HepG2 (cell line): ENCODE results near the gene RNGTT. TPM values are rescaled to one million over a fixed set of nuclear protein-coding genes. Genes with fewer than 3 reads are reported as not detected.

ENCODE experiments used
- CEBPG ChIP-seq: IDR thresholded peaks from 2 replicates; pipeline ENCODE4 v1.6.1; 2016
- EHMT2 ChIP-seq: fragments of 200-600 bp; sonication (generic); IDR thresholded peaks from 2 replicates; pipeline ENCODE4 v1.7.0; 2017; ENCODE audit warnings: antibody characterized with exemption, low read depth, low read length, borderline replicate concordance
- HDAC1 ChIP-seq: sonication (generic); formaldehyde crosslinking; IDR thresholded peaks from 2 replicates; pipeline ENCODE4 v1.5.1; 2020; ENCODE audit warnings: mild to moderate bottlenecking, missing genetic modification reagents
- HDAC2 ChIP-seq: sonication (generic); formaldehyde crosslinking; IDR thresholded peaks from 2 replicates; pipeline ENCODE4 v1.4.0; 2020; ENCODE audit warnings: missing genetic modification reagents
- HNF4G ChIP-seq, 2 experiments: sonication (generic) in 1 of 2; formaldehyde crosslinking in 1 of 2; IDR thresholded peaks; 2 replicates each; pipeline versions ENCODE4 v1.4.0 to v1.6.1; 2011 to 2020; ENCODE audit warnings: borderline replicate concordance in 2 of 2, low read depth in 2 of 2, mild to moderate bottlenecking in 2 of 2, low read length in 1 of 2, missing genetic modification reagents in 1 of 2, moderate library complexity in 1 of 2
- POGZ ChIP-seq: sonication (generic); formaldehyde crosslinking; IDR thresholded peaks from 2 replicates; pipeline ENCODE4 v1.4.0; 2020; ENCODE audit warnings: mild to moderate bottlenecking, missing genetic modification reagents
- SALL1 ChIP-seq: sonication (generic); formaldehyde crosslinking; IDR thresholded peaks from 2 replicates; pipeline ENCODE4 v1.8.0; 2022; ENCODE audit warnings: mild to moderate bottlenecking, missing genetic modification reagents
- SOX6 ChIP-seq, 2 experiments: fragments of 450-650 bp in 1 of 2; sonication (generic) in 1 of 2; formaldehyde crosslinking in 1 of 2; IDR thresholded peaks; 2 replicates each; pipeline versions ENCODE4 v1.4.0 to v1.6.1; 2017 to 2020; ENCODE audit warnings: antibody characterized with exemption in 1 of 2, mild to moderate bottlenecking in 1 of 2, missing genetic modification reagents in 1 of 2
- ZMYM4 ChIP-seq: sonication (generic); formaldehyde crosslinking; IDR thresholded peaks from 2 replicates; pipeline ENCODE4 v1.8.1; 2023; ENCODE audit warnings: mild to moderate bottlenecking, missing genetic modification reagents
- ZNF224 ChIP-seq: sonication (generic); formaldehyde crosslinking; IDR thresholded peaks from 2 replicates; pipeline ENCODE4 v1.5.0; 2020; ENCODE audit warnings: mild to moderate bottlenecking, missing genetic modification reagents
- ZNF644 ChIP-seq: IDR thresholded peaks from 2 replicates; pipeline ENCODE4 v1.6.1; 2016; ENCODE audit warnings: low read depth
- polyA plus RNA-seq, 8 experiments: library from polyadenylated mRNA; depleted of rRNA in 3 of 8; stranded (reverse) in 7 of 8; unstranded in 1 of 8; fragments of >200 nt; fragmentation: Illumina TruSeq in 4 of 8; extraction: Trizol in 4 of 8; gene quantifications; 2 replicates each; pipeline versions ENCODE4 v1.2.1 to v1.2.3, GENCODE V29; 2011 to 2016; ENCODE audit warnings: low read depth in 4 of 8, missing spikeins in 1 of 8, mixed read lengths in 1 of 8; ENCODE audit not compliant: insufficient read depth in 1 of 8
- total RNA-seq, 5 experiments: library from RNA; depleted of rRNA; stranded (reverse); fragments of >200 nt; fragmentation: Illumina TruSeq; extraction: Trizol; gene quantifications; 2 replicates each; pipeline ENCODE4 v1.2.3, GENCODE V29; 2016; ENCODE audit warnings: low read depth in 1 of 5
- TF ChIP-seq, protein P1 (sequence below): sonication (generic); formaldehyde crosslinking; IDR thresholded peaks from 2 replicates; pipeline ENCODE4 v1.5.0; 2020; ENCODE audit warnings: missing genetic modification reagents
- TF ChIP-seq, protein P2 (sequence below): IDR thresholded peaks from 2 replicates; pipeline ENCODE4 v1.6.1; 2016; ENCODE audit warnings: mild to moderate bottlenecking

The RNGTT gene
- total and polyA plus RNA-seq, 2 of the 13 experiments (the other 11 are each of a cell fraction or from before 2014, with no cell fraction given): 6.0 to 22.6 TPM

DNA sequence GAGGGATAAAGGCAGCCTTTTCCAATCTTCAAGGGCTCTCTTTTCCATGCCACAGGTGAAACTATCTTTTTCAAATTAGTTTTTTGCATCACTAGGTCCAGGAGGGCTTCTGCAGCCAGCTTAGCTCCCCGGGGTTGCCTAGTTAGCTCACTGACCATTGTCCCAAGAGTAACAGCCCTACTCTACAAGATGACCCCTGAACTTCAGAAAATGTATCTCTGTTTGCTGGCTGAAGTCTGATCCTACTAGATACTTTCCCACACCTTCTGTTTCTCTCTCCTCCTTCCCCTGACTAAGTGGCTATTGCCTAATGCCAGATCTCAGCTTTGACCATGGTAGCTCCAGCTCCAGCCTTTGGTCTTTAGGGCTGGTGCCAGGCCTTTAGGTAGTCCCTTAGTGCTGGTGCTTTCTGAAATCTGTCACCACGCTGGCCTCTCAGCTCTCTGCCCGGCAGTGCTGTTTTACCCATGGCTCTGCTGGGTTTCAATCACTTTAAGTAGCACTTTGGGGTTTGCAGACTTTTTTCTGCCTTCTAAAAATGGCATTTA is 255.1 kb downstream of the RNGTT start (continued):
- TF ChIP-seq, protein P1, sequence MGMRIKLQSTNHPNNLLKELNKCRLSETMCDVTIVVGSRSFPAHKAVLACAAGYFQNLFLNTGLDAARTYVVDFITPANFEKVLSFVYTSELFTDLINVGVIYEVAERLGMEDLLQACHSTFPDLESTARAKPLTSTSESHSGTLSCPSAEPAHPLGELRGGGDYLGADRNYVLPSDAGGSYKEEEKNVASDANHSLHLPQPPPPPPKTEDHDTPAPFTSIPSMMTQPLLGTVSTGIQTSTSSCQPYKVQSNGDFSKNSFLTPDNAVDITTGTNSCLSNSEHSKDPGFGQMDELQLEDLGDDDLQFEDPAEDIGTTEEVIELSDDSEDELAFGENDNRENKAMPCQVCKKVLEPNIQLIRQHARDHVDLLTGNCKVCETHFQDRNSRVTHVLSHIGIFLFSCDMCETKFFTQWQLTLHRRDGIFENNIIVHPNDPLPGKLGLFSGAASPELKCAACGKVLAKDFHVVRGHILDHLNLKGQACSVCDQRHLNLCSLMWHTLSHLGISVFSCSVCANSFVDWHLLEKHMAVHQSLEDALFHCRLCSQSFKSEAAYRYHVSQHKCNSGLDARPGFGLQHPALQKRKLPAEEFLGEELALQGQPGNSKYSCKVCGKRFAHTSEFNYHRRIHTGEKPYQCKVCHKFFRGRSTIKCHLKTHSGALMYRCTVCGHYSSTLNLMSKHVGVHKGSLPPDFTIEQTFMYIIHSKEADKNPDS (CRISPR knock-in tag): no peak
- TF ChIP-seq SALL1 (CRISPR knock-in tag) (peak; percentile 63), CEBPG (CRISPR knock-in tag) (peak; percentile 71), HDAC1 (CRISPR knock-in tag) (peak; percentile 40; the same call in 1 of the 2 replicates), SOX6 (IDR thresholded peaks at IDR 0.05) (no peak), SOX6 (CRISPR knock-in tag; IDR thresholded peaks at IDR 0.05) (0 out of 2 replicates have a peak, but pooled peaks have one; percentile 19), POGZ (CRISPR knock-in tag) (peak; percentile 27; the same call in 1 of the 2 replicates), HDAC2 (CRISPR knock-in tag) (no peak), ZMYM4 (peak; percentile 33; the same call in 1 of the 2 replicates), EHMT2 (0 out of 2 replicates have a peak, but pooled peaks have one; percentile 16), ZNF644 (CRISPR knock-in tag) (0 out of 2 replicates have a peak, but pooled peaks have one; percentile 20), HNF4G (IDR thresholded peaks at IDR 0.05; ENCODE audit: borderline replicate concordance, low read depth, low read length) (0 out of 2 replicates have a peak, but pooled peaks have one; percentile 29), HNF4G (CRISPR knock-in tag; IDR thresholded peaks at IDR 0.05; ENCODE audit: borderline replicate concordance, low read depth) (no peak), ZNF224 (CRISPR knock-in tag) (no peak)
- TF ChIP-seq, protein P2, sequence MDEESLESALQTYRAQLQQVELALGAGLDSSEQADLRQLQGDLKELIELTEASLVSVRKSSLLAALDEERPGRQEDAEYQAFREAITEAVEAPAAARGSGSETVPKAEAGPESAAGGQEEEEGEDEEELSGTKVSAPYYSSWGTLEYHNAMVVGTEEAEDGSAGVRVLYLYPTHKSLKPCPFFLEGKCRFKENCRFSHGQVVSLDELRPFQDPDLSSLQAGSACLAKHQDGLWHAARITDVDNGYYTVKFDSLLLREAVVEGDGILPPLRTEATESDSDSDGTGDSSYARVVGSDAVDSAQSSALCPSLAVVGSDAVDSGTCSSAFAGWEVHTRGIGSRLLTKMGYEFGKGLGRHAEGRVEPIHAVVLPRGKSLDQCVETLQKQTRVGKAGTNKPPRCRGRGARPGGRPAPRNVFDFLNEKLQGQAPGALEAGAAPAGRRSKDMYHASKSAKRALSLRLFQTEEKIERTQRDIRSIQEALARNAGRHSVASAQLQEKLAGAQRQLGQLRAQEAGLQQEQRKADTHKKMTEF (CRISPR knock-in tag): 0 out of 2 replicates have a peak, but pooled peaks have one; percentile 21
